ENCODE measurements around the gene PLAAT5. TPM values are rescaled to one million over a fixed set of nuclear protein-coding genes. Genes with fewer than 3 reads are reported as not detected.

PLAAT5 gene
- polyA plus RNA-seq, 3 donors, result 0.07 to 0.62 TPM; not detected in 1

- Mint-ChIP-seq H3K9me3 (peaks cover under 1 to 20% (median 8%) of the 10 kb centered on the region in 7 donors), H3K4me1 (peaks cover 10% of the 10 kb centered on the region), H3K27me3 (ENCODE audit: low read depth in 3 of 3) (peaks cover 0 to 2% (median 0%) of the 10 kb centered on the region in 3 donors), H3K36me3 (peaks cover 23 to 58% of the 10 kb centered on the region in 2 donors), H3K27ac (no peak overlapping the region), H3K4me3 (no peak overlapping the region)
- no CpG with 5 or more reads among the region's 1 CpG for WGBS (ENCODE audit: insufficient coverage)
- Histone ChIP-seq H3K36me3 (replicated peaks in 1 of 2; ENCODE audit: control insufficient read depth in 1 of 2, insufficient read depth in 2 of 2, low read length in 2 of 2) (peaks cover 25 to 28% of the 10 kb centered on the region in 2 donors), H4K20me1 (ENCODE audit: insufficient read depth, low read length) (no peaks in the 10 kb centered on the region), H3K79me2 (ENCODE audit: insufficient read depth, low read length) (no peaks in the 10 kb centered on the region), H3K27me3 (ENCODE audit: control insufficient read depth in 2 of 2, insufficient read depth in 2 of 2, low read length in 2 of 2) (no peaks in the 10 kb centered on the region), H2AFZ (ENCODE audit: insufficient read depth, low read depth, low read length, poor library complexity, severe bottlenecking) (no peak overlapping the region), H3K4me3 (replicated peaks in 1 of 3; ENCODE audit: low read depth in 2 of 3, low read length in 3 of 3) (no peak overlapping the region), H3K4me2 (replicated peaks; ENCODE audit: extremely low read depth, low read length, poor library complexity, severe bottlenecking) (no peak overlapping the region), H3K27ac (ENCODE audit: low read depth in 1 of 2, low read length in 2 of 2) (no peak overlapping the region), H3K9me3 (replicated peaks in 1 of 2; ENCODE audit: control insufficient read depth in 1 of 2, insufficient read depth in 1 of 2, low read length in 2 of 2) (peaks cover 0 to 9% of the 10 kb centered on the region in 2 donors), H3K4me1 (ENCODE audit: control insufficient read depth in 1 of 2, insufficient read depth in 2 of 2, low read length in 2 of 2) (no peaks in the 10 kb centered on the region), H3K9ac (ENCODE audit: insufficient read depth, low read length, poor library complexity, severe bottlenecking) (no peak overlapping the region)
- TF ChIP-seq, protein P1, sequence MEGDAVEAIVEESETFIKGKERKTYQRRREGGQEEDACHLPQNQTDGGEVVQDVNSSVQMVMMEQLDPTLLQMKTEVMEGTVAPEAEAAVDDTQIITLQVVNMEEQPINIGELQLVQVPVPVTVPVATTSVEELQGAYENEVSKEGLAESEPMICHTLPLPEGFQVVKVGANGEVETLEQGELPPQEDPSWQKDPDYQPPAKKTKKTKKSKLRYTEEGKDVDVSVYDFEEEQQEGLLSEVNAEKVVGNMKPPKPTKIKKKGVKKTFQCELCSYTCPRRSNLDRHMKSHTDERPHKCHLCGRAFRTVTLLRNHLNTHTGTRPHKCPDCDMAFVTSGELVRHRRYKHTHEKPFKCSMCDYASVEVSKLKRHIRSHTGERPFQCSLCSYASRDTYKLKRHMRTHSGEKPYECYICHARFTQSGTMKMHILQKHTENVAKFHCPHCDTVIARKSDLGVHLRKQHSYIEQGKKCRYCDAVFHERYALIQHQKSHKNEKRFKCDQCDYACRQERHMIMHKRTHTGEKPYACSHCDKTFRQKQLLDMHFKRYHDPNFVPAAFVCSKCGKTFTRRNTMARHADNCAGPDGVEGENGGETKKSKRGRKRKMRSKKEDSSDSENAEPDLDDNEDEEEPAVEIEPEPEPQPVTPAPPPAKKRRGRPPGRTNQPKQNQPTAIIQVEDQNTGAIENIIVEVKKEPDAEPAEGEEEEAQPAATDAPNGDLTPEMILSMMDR (IDR thresholded peaks at IDR 0.05), result no peak
- no peak for DNase-seq
- intact Hi-C loops (cut with micrococcal nuclease), result no loop called here
These were observed 27.6 kb upstream of the PLAAT5 start for GRCh38 chr11:63518548-63518947.

GRCh38 chr11:63517156-63517555, 26.2 kb upstream of the PLAAT5 start:
- no peak overlapping the region for H2AFZ ChIP-seq (ENCODE audit: insufficient read depth, low read depth, low read length, poor library complexity, severe bottlenecking)
- no CpG with 5 or more reads among the region's 5 CpGs for WGBS (ENCODE audit: insufficient coverage)
- H3K27ac Mint-ChIP-seq, result no peak overlapping the region
- TF ChIP-seq, protein P1 (IDR thresholded peaks at IDR 0.05), result no peak
- H3K27me3 Mint-ChIP-seq (ENCODE audit: low read depth in 3 of 3), result peaks cover 0 to 2% (median 0%) of the 10 kb centered on the region in 3 donors
- no peak for DNase-seq
- no peaks in the 10 kb centered on the region for H3K79me2 ChIP-seq (ENCODE audit: insufficient read depth, low read length)
- no peak overlapping the region for H3K4me3 Mint-ChIP-seq
- intact Hi-C loops (cut with micrococcal nuclease), result no loop called here
- no peaks in the 10 kb centered on the region for H3K4me1 ChIP-seq (ENCODE audit: control insufficient read depth in 1 of 2, insufficient read depth in 2 of 2, low read length in 2 of 2)
- H4K20me1 ChIP-seq (ENCODE audit: insufficient read depth, low read length), result no peaks in the 10 kb centered on the region
- H3K9ac ChIP-seq (ENCODE audit: insufficient read depth, low read length, poor library complexity, severe bottlenecking), result no peak overlapping the region
- H3K9me3 ChIP-seq (replicated peaks in 1 of 2; ENCODE audit: control insufficient read depth in 1 of 2, insufficient read depth in 1 of 2, low read length in 2 of 2), result no peaks in the 10 kb centered on the region
- peaks cover 33 to 65% of the 10 kb centered on the region in 2 donors for H3K36me3 Mint-ChIP-seq
- H3K4me2 ChIP-seq (replicated peaks; ENCODE audit: extremely low read depth, low read length, poor library complexity, severe bottlenecking), result no peak overlapping the region
- no peaks in the 10 kb centered on the region for H3K27me3 ChIP-seq (ENCODE audit: control insufficient read depth in 2 of 2, insufficient read depth in 2 of 2, low read length in 2 of 2)
- peaks cover 34 to 42% of the 10 kb centered on the region in 2 donors for H3K36me3 ChIP-seq (replicated peaks in 1 of 2; ENCODE audit: control insufficient read depth in 1 of 2, insufficient read depth in 2 of 2, low read length in 2 of 2)
- no peak overlapping the region for H3K4me3 ChIP-seq (replicated peaks in 1 of 3; ENCODE audit: low read depth in 2 of 3, low read length in 3 of 3)
- H3K9me3 Mint-ChIP-seq, result peaks cover 0 to 14% (median 8%) of the 10 kb centered on the region in 7 donors
- no peak overlapping the region for H3K27ac ChIP-seq (ENCODE audit: low read depth in 1 of 2, low read length in 2 of 2)
- peaks cover 10% of the 10 kb centered on the region for H3K4me1 Mint-ChIP-seq
